DND-41 (cell line): ENCODE results near the gene MICALL2.

Source experiments
- ATAC-seq: fragments of 200-7000 bp; cut with Tn5 transposase; 3 replicates; pipeline ENCODE4 v1.9.1; 2021; ENCODE audit warnings: low read depth; ENCODE audit not compliant: insufficient read depth
- DNase-seq: peaks from one replicate; pipeline ENCODE4 v3.0.0-alpha.2; 2020
- H2AFZ ChIP-seq: 2 replicates; pipeline ENCODE4 v1.6.0; 2012; ENCODE audit warnings: low read depth, low read length
- H3K27ac ChIP-seq: 2 replicates; pipeline ENCODE4 v1.5.1; 2012; ENCODE audit warnings: low read length, inconsistent platforms
- H3K27me3 ChIP-seq: fragments of 200-600 bp; sonication (generic); 2 replicates; pipeline ENCODE4 v1.6.0; 2012; ENCODE audit warnings: low read length, mild to moderate bottlenecking, inconsistent platforms; ENCODE audit not compliant: insufficient read depth, poor library complexity
- H3K36me3 ChIP-seq: 2 replicates; pipeline ENCODE4 v1.5.1; 2012; ENCODE audit warnings: low read length, inconsistent platforms; ENCODE audit not compliant: insufficient read depth
- H3K4me1 ChIP-seq: 2 replicates; pipeline ENCODE4 v1.5.1; 2012; ENCODE audit warnings: mild to moderate bottlenecking, low read length; ENCODE audit not compliant: insufficient read depth
- H3K4me2 ChIP-seq: 2 replicates; pipeline ENCODE4 v1.6.0; 2012; ENCODE audit warnings: mild to moderate bottlenecking, moderate library complexity, low read length, inconsistent platforms; ENCODE audit not compliant: insufficient read depth
- H3K4me3 ChIP-seq, 2 experiments: fragments of 200-600 bp in 1 of 2; shearing (Covaris generic) in 1 of 2; 2 replicates each; pipeline ENCODE4 v1.5.1; 2012 to 2016; ENCODE audit warnings: inconsistent platforms in 2 of 2, low read length in 2 of 2, mild to moderate bottlenecking in 2 of 2, low read depth in 1 of 2, moderate library complexity in 1 of 2
- H3K79me2 ChIP-seq: 2 replicates; pipeline ENCODE4 v1.6.0; 2012; ENCODE audit warnings: low read length, inconsistent platforms; ENCODE audit not compliant: insufficient read depth
- H3K9ac ChIP-seq: 2 replicates; pipeline ENCODE4 v1.6.0; 2012; ENCODE audit warnings: low read depth, mild to moderate bottlenecking, inconsistent platforms, low read length, moderate library complexity
- H3K9me3 ChIP-seq: 2 replicates; pipeline ENCODE4 v1.5.1; 2012; ENCODE audit warnings: low read length, moderate library complexity, mild to moderate bottlenecking, inconsistent platforms; ENCODE audit not compliant: insufficient read depth, severe bottlenecking
- H4K20me1 ChIP-seq: 2 replicates; pipeline ENCODE4 v1.6.0; 2012; ENCODE audit warnings: low read length; ENCODE audit not compliant: insufficient read depth
- CTCF ChIP-seq: IDR thresholded peaks from 2 replicates; pipeline ENCODE4 v1.5.1; 2012; ENCODE audit warnings: borderline replicate concordance, low read length, moderate library complexity, mild to moderate bottlenecking; ENCODE audit not compliant: poor library complexity, severe bottlenecking; ENCODE audit errors: extremely low read depth
- EZH2 ChIP-seq: IDR thresholded peaks from 3 replicates; pipeline ENCODE4 v1.6.1; 2012; ENCODE audit warnings: borderline replicate concordance, low read depth, mild to moderate bottlenecking, moderate library complexity, low read length, inconsistent platforms; ENCODE audit not compliant: severe bottlenecking

The MICALL2 gene

GRCh38 chr7:1404898-1405548 lies 54.2 kb downstream of the MICALL2 start:
- ATAC-seq (no peak), DNase-seq (no peak)
- no peaks in the 10 kb centered on the region for H3K9me3 ChIP-seq
- no peak overlapping the region for H3K4me2 ChIP-seq
- no peaks in the 10 kb centered on the region for H3K4me1 ChIP-seq
- TF ChIP-seq EZH2 (no peak), CTCF (no peak)
- no peak overlapping the region for H3K4me3 ChIP-seq
- no peak overlapping the region for H3K9ac ChIP-seq
- H4K20me1 ChIP-seq, result 0 out of 2 replicates have a peak, but pooled peaks cover 3% of the 10 kb centered on the region
- H3K27ac ChIP-seq, result no peak overlapping the region
- H3K27me3 ChIP-seq, result peaks cover 20% of the 10 kb centered on the region
- H2AFZ ChIP-seq, result no peak overlapping the region
- no peaks in the 10 kb centered on the region for H3K79me2 ChIP-seq
- H3K36me3 ChIP-seq, result no peaks in the 10 kb centered on the region

GRCh38 chr7:1404460-1404809 lies 54.8 kb downstream of the MICALL2 start:
- Histone ChIP-seq H3K9me3 (no peaks in the 10 kb centered on the region), H3K4me1 (no peaks in the 10 kb centered on the region), H3K36me3 (no peaks in the 10 kb centered on the region), H3K79me2 (no peaks in the 10 kb centered on the region), H3K27me3 (peaks cover 20% of the 10 kb centered on the region), H2AFZ (no peak overlapping the region), H3K4me2 (no peak overlapping the region), H3K27ac (no peak overlapping the region), H4K20me1 (0 out of 2 replicates have a peak, but pooled peaks cover 3% of the 10 kb centered on the region), H3K9ac (no peak overlapping the region), H3K4me3 (no peak overlapping the region)
- ATAC-seq (no peak), DNase-seq (no peak)
- TF ChIP-seq CTCF (no peak), EZH2 (no peak)

- Histone ChIP-seq H3K9me3 (no peaks in the 10 kb centered on the region), H3K4me3 (no peak overlapping the region), H3K27me3 (peaks cover 20% of the 10 kb centered on the region), H3K4me2 (no peak overlapping the region), H3K79me2 (no peaks in the 10 kb centered on the region), H3K27ac (no peak overlapping the region), H4K20me1 (0 out of 2 replicates have a peak, but pooled peaks cover 3% of the 10 kb centered on the region), H2AFZ (no peak overlapping the region), H3K4me1 (no peaks in the 10 kb centered on the region), H3K9ac (no peak overlapping the region), H3K36me3 (no peaks in the 10 kb centered on the region)
- no peak for DNase-seq
- no peak for ATAC-seq
- TF ChIP-seq CTCF (no peak), EZH2 (no peak)
Measured at GRCh38 chr7:1403638-1404459, 55.4 kb downstream of the MICALL2 start.
